GM21737 (cell line): Measurements from ENCODE around the gene RHEBL1.

Experiments used
- ATAC-seq: cut with Tn5 transposase; IDR thresholded peaks from one replicate; pipeline ENCODE4 v1.9.1; 2021; ENCODE audit warnings: mild to moderate bottlenecking, moderate library complexity; ENCODE audit not compliant: unreplicated experiment

Gene RHEBL1

GRCh38 chr12:49038291-49038955 lies 31.4 kb downstream of the RHEBL1 start:
- ATAC-seq = no peak

- ATAC-seq = no peak
These were observed 31.9 kb downstream of the RHEBL1 start for GRCh38 chr12:49037947-49038237.

GRCh38 chr12:49037111-49037946 lies 32.5 kb downstream of the RHEBL1 start:
- no peak for ATAC-seq

- ATAC-seq = no peak
These were observed 33.8 kb downstream of the RHEBL1 start for GRCh38 chr12:49036029-49036428.

- no peak for ATAC-seq
These were observed 35.5 kb downstream of the RHEBL1 start for GRCh38 chr12:49034286-49034622.

GRCh38 chr12:49033611-49034285 lies 36.0 kb downstream of the RHEBL1 start:
- no peak for ATAC-seq

- ATAC-seq = no peak
These were observed 36.9 kb downstream of the RHEBL1 start for GRCh38 chr12:49032679-49033447.

- ATAC-seq = no peak
These were observed 37.5 kb downstream of the RHEBL1 start for GRCh38 chr12:49032276-49032675.

GRCh38 chr12:49031573-49032161 lies 38.1 kb downstream of the RHEBL1 start:
- ATAC-seq = no peak

- ATAC-seq = no peak
These were observed 38.8 kb downstream of the RHEBL1 start for GRCh38 chr12:49030714-49031572.

- no peak for ATAC-seq
These were observed 39.7 kb downstream of the RHEBL1 start for GRCh38 chr12:49030119-49030518.

GRCh38 chr12:49028666-49029275 lies 41.0 kb downstream of the RHEBL1 start:
- no peak for ATAC-seq

GRCh38 chr12:49027846-49028555 lies 41.8 kb downstream of the RHEBL1 start:
- ATAC-seq = no peak

GRCh38 chr12:49026678-49027480 lies 42.9 kb downstream of the RHEBL1 start:
- ATAC-seq = no peak

- ATAC-seq = no peak
These were observed 43.7 kb downstream of the RHEBL1 start for GRCh38 chr12:49026101-49026500.

- no peak for ATAC-seq
These were observed 44.3 kb downstream of the RHEBL1 start for GRCh38 chr12:49025463-49025862.

- ATAC-seq = no peak
These were observed 45.2 kb downstream of the RHEBL1 start for GRCh38 chr12:49024543-49024942.

GRCh38 chr12:49023812-49024211 lies 46.0 kb downstream of the RHEBL1 start:
- no peak for ATAC-seq
